Measurements from ENCODE around the gene DENND6B. TPM values are rescaled to one million over a fixed set of nuclear protein-coding genes. Genes with fewer than 3 reads are reported as not detected.
"Not testable (repeated sequence)": the region's sequence is repeated elsewhere in the genome, so short reads cannot be mapped to it uniquely, and the experiment has no call there.

DENND6B gene
- total and polyA plus RNA-seq, 12 donors = 1.1 to 3.6 (median 2.0) TPM

- Histone ChIP-seq H3K27me3 (peaks cover 0 to 30% (median 0%) of the 10 kb centered on the region in 7 donors), H3K4me1 (peaks cover 13 to 36% (median 29%) of the 10 kb centered on the region in 9 donors), H3K9me3 (no peaks in the 10 kb centered on the region), H3K4me3 (no peak overlapping the region), H3K27ac (peak overlapping the region in 1 of 10 donors; percentile 10), H3K36me3 (peaks cover 0 to 54% (median 35%) of the 10 kb centered on the region in 9 donors)
- 69 to 71% methylated on average over 7 of the region's 7 CpGs for WGBS, 2 donors
- ATAC-seq = no peak
- DNase-seq = no peak
- intact Hi-C loops (cut with DNase I) = loop anchor here in 8 of 10 donors (1.0 to 5.0 kb wide), 6 partner anchors 33 to 68 kb away; partner anchors contain the start of genes DENND6B (in 3 of the 8), PPP6R2 (in 3 of the 8) and PLXNB2 (in 1 of the 8)
- no peak for TF ChIP-seq CTCF (IDR thresholded peaks at IDR 0.05)
Observed at GRCh38 chr22:50274771-50275170, 52.0 kb downstream of the DENND6B start.

DNA sequence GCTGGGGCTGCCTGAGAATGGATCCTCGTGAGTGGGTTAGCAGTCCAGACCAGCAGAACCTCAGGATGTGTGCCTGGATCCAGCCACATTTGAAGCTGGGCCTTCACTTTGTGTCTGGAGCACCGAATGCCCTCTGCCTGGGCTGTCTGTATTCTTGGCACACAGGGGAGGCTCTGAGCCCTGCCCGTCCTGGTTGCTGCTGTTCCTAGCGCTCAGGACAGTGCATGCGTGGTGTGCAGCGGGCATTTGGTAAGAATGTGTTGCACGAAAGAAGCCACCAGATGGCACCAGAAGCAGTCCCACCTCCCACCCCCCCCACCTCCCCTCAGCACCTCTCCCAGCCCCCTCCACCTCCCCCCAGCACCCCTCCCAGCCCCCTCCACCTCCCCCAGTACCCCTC, 52.5 kb downstream of the DENND6B start:
- 26 to 29% methylated on average over 7 of the region's 7 CpGs for WGBS, 2 donors
- ATAC-seq = peak in 4 of 8 donors; percentile 6 to 40 (median 24)
- Histone ChIP-seq H3K27me3 (peaks cover 0 to 34% (median 0%) of the 10 kb centered on the region in 7 donors), H3K9me3 (no peaks in the 10 kb centered on the region), H3K27ac (peak overlapping the region in 2 of 10 donors; percentile 31 to 51), H3K4me1 (peaks cover 14 to 41% (median 34%) of the 10 kb centered on the region in 9 donors), H3K4me3 (no peak overlapping the region), H3K36me3 (peaks cover 0 to 49% (median 31%) of the 10 kb centered on the region in 9 donors)
- intact Hi-C loops (cut with DNase I) = loop anchor here in 5 of 10 donors (1.0 to 5.0 kb wide), 4 partner anchors 33 to 68 kb away; partner anchors contain the start of genes PPP6R2 (in 3 of the 5), DENND6B (in 1 of the 5) and PLXNB2 (in 1 of the 5)
- peak; percentile 5 to 52 (median 20) for TF ChIP-seq CTCF (IDR thresholded peaks at IDR 0.05)
- DNase-seq = peak; percentile 48 to 57

GRCh38 chr22:50273781-50274180, 53.0 kb downstream of the DENND6B start:
- Histone ChIP-seq H3K36me3 (peaks cover 0 to 44% (median 25%) of the 10 kb centered on the region in 9 donors), H3K27me3 (peaks cover 0 to 40% (median 0%) of the 10 kb centered on the region in 7 donors), H3K4me1 (peaks cover 14 to 46% (median 36%) of the 10 kb centered on the region in 9 donors), H3K27ac (peak overlapping the region in 2 of 10 donors; percentile 31 to 51)
- not testable (repeated sequence) for DNase-seq, H3K9me3 ChIP-seq, ATAC-seq, H3K4me3 ChIP-seq
- 73 to 86% methylated on average over 10 of the region's 10 CpGs for WGBS, 2 donors
- intact Hi-C loops (cut with DNase I) = loop anchor here in 5 of 10 donors (1.0 to 5.0 kb wide), 4 partner anchors 34 to 69 kb away; partner anchors contain the start of genes PPP6R2 (in 3 of the 5), DENND6B (in 1 of the 5) and PLXNB2 (in 1 of the 5)

- not testable (repeated sequence) for ATAC-seq, H3K9me3 ChIP-seq, DNase-seq, H3K4me3 ChIP-seq, H3K27ac ChIP-seq
- Histone ChIP-seq H3K27me3 (peaks cover 0 to 44% (median 0%) of the 10 kb centered on the region in 7 donors), H3K4me1 (peaks cover 14 to 50% (median 39%) of the 10 kb centered on the region in 9 donors), H3K36me3 (peaks cover 0 to 40% (median 22%) of the 10 kb centered on the region in 9 donors)
- intact Hi-C loops (cut with DNase I) = loop anchor here in 3 of 10 donors (5.0 kb wide), 2 partner anchors 34 to 69 kb away; partner anchors contain the start of genes PPP6R2 (in 3 of the 3) and PLXNB2 (in 1 of the 3)
- peak in 2 of 9 donors; percentile 11 to 21 for TF ChIP-seq CTCF (IDR thresholded peaks at IDR 0.05)
- WGBS, 2 donors = 50 to 61% methylated on average over 11 of the region's 11 CpGs
Observed at GRCh38 chr22:50273352-50273751, 53.5 kb downstream of the DENND6B start.

Measured in heart right ventricle (tissue), 16 donors.